Measurements from ENCODE around the gene LIMS3.
"Not testable (repeated sequence)": the region's sequence is repeated elsewhere in the genome, so short reads cannot be mapped to it uniquely, and the experiment has no call there.

The LIMS3 gene

GRCh38 chr2:109898462-109899336 lies at the start of gene LIMS3:
LIMS3 (plus strand) TSS chr2:109898688; CDS start chr2:109898729, 41 bp downstream.
- not testable (repeated sequence) for DNase-seq

GRCh38 chr2:109871129-109871751 lies 27.2 kb upstream of the LIMS3 start:
- DNase-seq = not testable (repeated sequence)

- DNase-seq = not testable (repeated sequence)
Observed at GRCh38 chr2:109876625-109877024, 21.9 kb upstream of the LIMS3 start.

DNA sequence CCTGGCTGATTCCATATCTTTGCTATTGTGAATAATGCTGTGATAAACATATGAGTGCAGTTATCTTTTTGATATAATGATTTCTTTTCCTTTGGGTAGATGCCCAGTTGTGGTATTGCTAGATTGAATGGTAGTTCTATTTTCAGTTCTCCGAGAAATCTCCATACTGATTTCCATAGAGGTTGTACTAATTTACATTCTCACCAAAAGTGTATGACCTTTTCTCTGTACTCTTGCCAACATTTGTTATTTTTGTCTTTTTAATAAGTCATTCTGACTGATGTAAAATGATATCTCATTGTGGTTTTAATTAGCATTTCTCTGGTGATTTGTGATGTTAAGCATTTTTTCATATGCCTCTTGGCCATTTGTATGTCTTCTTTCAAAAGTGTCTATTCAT lies 16.4 kb upstream of the LIMS3 start:
- not testable (repeated sequence) for DNase-seq

- DNase-seq = not testable (repeated sequence)
Observed at GRCh38 chr2:109888414-109888813, 10.1 kb upstream of the LIMS3 start.

- not testable (repeated sequence) for DNase-seq
Observed at GRCh38 chr2:109889909-109890308, 8.6 kb upstream of the LIMS3 start.

DNA sequence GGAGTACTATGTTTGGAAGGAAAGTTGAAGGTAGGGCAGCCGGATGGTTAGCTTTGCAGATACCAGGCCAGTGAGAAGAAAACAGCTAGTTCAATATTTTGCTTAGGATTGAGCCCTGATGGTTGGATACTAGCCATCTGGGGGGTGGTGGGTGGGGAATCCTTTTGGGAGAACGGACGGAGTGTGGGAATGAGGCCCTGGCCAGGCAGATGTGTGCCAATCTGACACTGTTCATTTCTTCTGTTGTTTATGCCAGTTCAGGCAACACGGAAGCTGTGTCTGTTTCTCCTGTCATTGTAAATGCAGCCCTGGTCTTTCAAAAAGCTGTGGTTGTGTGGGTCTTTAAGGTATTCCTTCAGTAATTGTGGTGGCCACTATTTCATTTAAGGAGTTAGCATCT lies 7.5 kb upstream of the LIMS3 start:
- not testable (repeated sequence) for DNase-seq

GRCh38 chr2:109893736-109894135 lies 4.8 kb upstream of the LIMS3 start:
- not testable (repeated sequence) for DNase-seq

- DNase-seq = not testable (repeated sequence)
Observed at GRCh38 chr2:109894141-109894540, 4.3 kb upstream of the LIMS3 start.

DNA sequence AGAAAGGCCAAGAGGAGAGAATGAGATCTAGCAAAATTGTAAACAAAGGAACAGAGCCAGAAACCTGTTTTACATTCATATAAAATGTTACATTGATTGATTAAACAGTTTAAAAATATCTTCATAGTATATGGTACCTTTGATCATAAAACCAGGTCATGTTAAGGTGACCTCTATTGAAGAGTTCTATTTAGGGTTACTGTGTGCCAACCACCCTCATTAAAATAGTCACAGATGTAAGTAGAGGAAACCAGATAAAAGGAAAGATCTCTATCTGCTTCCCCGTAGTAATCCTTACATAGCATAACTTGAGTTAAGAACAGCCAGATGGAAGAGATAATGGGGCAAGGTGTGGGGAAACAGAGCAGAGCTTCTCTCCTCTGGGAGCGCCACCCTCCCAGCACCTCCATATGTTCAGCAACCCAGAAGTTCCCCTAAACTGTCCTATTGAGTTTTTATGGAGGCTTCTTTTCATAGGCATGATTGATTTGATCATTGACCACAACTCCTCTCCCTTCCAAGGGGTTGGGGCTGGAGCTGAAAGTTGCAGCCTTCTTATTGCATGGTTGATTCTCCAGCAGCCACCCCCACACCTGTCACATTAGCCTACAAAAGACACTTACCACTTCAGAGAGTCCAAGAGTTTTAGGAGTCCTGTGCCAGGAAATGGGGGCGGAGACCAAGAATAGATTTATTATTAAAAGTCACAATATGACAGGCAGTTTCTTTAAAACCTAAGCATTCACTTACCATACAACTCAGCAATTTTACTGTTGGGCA lies 3.2 kb upstream of the LIMS3 start:
- not testable (repeated sequence) for DNase-seq

GRCh38 chr2:109896212-109896611 lies 2.3 kb upstream of the LIMS3 start:
- not testable (repeated sequence) for DNase-seq

DNA sequence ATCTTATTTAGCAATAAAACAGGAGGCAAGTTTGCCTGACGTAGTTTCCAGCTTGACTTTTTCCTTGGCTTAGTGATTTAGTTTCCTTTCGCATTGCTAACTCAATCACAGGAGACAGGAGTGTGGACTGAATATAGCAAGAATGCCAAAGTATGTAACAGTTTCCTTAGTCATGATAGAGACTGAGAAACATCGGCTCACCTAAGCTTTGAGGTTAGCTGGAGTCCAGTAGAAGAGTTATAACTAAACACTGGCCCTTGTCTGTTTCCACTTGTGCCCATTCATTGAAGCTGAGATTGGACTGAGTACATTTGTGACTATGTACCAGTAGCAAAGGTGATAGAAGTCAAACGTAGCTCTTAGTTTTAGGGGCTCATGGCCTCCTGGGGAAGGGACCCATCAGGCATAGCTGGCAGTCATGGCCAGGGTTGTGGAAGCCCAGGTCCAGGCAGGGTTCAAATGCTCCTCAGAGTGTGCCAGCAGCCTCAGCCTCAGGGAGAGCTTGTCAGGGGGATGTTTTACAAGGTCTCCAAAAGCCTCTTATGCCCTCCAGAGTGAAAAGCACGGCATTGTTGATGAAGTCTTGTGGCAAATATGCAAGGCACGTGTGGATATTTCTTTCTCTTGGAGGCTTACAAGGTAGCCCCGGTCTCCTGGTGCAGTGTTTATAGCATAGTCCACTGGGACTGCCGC lies 573 bp upstream of the LIMS3 start:
- DNase-seq = not testable (repeated sequence)

DNA sequence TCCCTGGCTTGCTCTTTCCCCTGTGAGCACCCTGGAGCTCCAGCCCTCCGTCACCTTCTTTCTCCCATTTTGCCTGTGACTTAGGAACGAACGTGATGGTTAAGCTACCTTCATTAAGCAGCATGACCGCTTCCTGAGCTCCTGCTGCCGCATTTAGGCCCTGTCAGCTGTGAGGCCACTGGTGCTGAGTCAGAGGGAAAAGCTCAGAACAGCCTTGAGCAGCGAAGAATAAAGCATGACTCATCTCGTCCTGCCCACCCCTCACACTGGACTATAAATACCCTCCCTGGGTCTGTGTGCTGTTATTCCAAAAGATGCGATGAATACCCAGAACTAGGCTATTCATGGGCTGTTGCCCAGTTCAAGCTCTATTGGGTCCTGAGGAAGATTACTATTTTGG lies 7.3 kb downstream of the LIMS3 start:
- DNase-seq = not testable (repeated sequence)

DNA sequence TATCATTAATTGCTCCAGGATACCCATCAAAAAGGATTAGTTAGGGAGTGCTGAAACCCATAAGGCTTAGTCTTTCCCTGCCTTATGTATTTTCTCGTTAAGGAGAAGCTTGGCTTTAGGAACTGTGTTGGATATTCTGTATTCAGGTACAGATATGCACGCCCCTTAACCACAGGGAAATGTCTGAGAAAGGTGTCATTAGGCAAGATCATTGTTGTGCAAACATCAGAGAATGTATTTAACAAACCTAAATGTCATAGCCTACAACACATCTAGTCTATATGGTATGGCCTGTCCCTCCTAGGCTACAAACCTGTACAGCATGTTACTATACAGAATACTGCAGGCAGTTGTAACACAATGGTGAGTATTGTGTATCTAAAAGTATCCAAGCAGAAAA lies 10.1 kb downstream of the LIMS3 start:
- not testable (repeated sequence) for DNase-seq

GRCh38 chr2:109910789-109911188 lies 12.3 kb downstream of the LIMS3 start:
- DNase-seq = not testable (repeated sequence)

DNA sequence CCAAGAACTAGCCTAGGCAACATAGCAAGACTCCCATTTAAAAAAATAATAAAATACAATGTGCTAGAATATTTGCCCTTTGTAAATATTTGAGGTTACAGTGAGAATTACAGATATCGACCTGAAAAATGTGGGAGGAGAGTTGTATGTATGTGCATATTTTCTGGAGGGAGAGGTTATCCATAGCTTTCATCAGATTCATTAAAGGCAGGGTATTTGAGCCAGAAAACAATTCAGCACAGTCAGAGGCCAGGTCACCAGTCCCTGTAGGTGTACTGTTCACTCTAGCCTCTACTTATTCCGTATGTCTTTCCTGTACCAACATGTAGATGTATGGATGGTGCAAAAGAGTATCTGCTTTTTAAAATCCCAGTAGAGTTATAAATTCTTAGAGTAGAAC lies 15.4 kb downstream of the LIMS3 start:
- DNase-seq = not testable (repeated sequence)

- DNase-seq = not testable (repeated sequence)
Observed at GRCh38 chr2:109914552-109914951, 16.1 kb downstream of the LIMS3 start.

DNA sequence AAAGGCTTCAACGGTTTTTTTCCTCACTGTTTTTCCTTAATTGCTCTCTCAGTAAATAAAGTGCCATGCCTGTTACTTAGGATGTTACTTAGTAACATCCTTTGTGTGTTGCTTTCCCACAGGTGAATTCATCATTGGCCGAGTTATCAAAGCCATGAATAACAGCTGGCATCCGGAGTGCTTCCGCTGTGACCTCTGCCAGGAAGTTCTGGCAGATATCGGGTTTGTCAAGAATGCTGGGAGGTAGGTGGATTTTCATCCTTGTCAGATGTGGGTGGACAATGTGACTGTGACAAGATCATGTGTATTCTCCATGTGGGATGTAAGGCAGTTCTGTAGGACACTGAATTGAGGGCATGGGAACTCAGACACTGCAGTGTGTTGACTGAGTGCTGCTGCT lies 17.3 kb downstream of the LIMS3 start:
- not testable (repeated sequence) for DNase-seq

DNA sequence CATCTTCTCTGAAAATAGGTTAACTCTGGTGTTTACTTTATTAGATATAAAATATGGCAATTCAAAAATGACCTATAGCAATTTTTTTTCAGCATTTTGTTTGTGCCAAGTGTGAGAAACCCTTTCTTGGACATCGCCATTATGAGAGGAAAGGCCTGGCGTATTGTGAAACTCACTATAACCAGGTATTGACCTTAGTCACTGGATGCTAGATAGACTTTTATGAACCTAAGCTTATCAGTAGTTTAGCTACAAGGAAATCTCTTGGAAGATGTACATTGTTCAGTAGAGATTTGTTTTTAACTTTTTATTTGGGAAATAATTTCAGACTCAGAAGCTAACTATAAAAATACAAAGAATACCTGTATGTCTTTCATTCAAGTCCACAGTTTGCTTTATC lies 21.7 kb downstream of the LIMS3 start:
- DNase-seq = not testable (repeated sequence)

GRCh38 chr2:109921543-109922384 lies 23.3 kb downstream of the LIMS3 start:
- DNase-seq = not testable (repeated sequence)

GRCh38 chr2:109924481-109924880 lies 26.0 kb downstream of the LIMS3 start:
- DNase-seq = not testable (repeated sequence)

GRCh38 chr2:109927803-109928202 lies 29.3 kb downstream of the LIMS3 start:
- DNase-seq = not testable (repeated sequence)
